SK-N-SH (cell line): ENCODE measurements around the gene SBSN. TPM values are rescaled to one million over a fixed set of nuclear protein-coding genes. Genes with fewer than 3 reads are reported as not detected.

ENCODE experiments used
- CTCF ChIA-PET: fragments of 300-600, 350-600 bp; formaldehyde crosslinking; extraction: SDS; loops from one replicate; lab custom pipeline; 2021; lab: Yijun Ruan, JAX
- POLR2A ChIA-PET: fragments of 350-600 bp; sonication (Branson Sonifier 250); formaldehyde crosslinking; extraction: SDS; loops from one replicate; lab custom pipeline; 2020; ENCODE audit warnings: antibody characterized with exemption, inconsistent platforms; lab: Yijun Ruan, JAX
- DNase-seq: peaks from one replicate; pipeline ENCODE4 v3.0.0; 2012
- H2AFZ ChIP-seq: fragments of 200-600 bp; sonication (generic); 2 replicates; pipeline ENCODE4 v1.8.1; 2016; ENCODE audit warnings: antibody characterized with exemption, mild to moderate bottlenecking, low read depth
- H3F3A ChIP-seq: fragments of 200-600 bp; sonication (generic); replicated peaks from 2 replicates; pipeline ENCODE3; 2016; ENCODE audit warnings: antibody characterized with exemption, mild to moderate bottlenecking; ENCODE audit not compliant: insufficient read depth
- H3K27ac ChIP-seq, 2 experiments: fragments of 200-500 bp in 1 of 2; fragments of 200-600 bp in 1 of 2; sonication (Bioruptor generic) in 1 of 2; sonication (generic), shearing (Covaris generic) in 1 of 2; 2 replicates each; pipeline versions ENCODE4 v1.5.1 to v1.6.1; 2014 to 2016; ENCODE audit warnings: low read depth in 2 of 2, inconsistent platforms in 1 of 2, low read length in 1 of 2, mild to moderate bottlenecking in 1 of 2, mixed read lengths in 1 of 2
- H3K27me3 ChIP-seq: fragments of 200-600 bp; sonication (generic), shearing (Covaris generic); 2 replicates; pipeline ENCODE4 v1.6.1; 2016; ENCODE audit warnings: mixed run types; ENCODE audit not compliant: insufficient read depth
- H3K36me3 ChIP-seq, 2 experiments: fragments of 200-500 bp in 1 of 2; fragments of 200-600 bp in 1 of 2; sonication (Bioruptor generic) in 1 of 2; sonication (generic) in 1 of 2; replicated peaks in 1 of 2; 2 replicates each; pipeline versions ENCODE3 to v1.5.1; 2014 to 2016; ENCODE audit warnings: low read length in 1 of 2, mild to moderate bottlenecking in 1 of 2; ENCODE audit not compliant: insufficient read depth in 2 of 2, control insufficient read depth in 1 of 2
- H3K4me1 ChIP-seq, 2 experiments: fragments of 200-500 bp in 1 of 2; fragments of 200-600 bp in 1 of 2; sonication (Bioruptor generic) in 1 of 2; sonication (generic), shearing (Covaris generic) in 1 of 2; 2 replicates each; pipeline versions ENCODE4 v1.5.1 to v1.6.1; 2014 to 2016; ENCODE audit warnings: low read depth in 1 of 2, low read length in 1 of 2, mixed run types in 1 of 2; ENCODE audit not compliant: insufficient read depth in 2 of 2, control insufficient read depth in 1 of 2
- H3K4me2 ChIP-seq: fragments of 200-600 bp; sonication (generic), shearing (Covaris generic); 2 replicates; pipeline ENCODE4 v1.6.1; 2017; ENCODE audit warnings: mixed run types
- H3K4me3 ChIP-seq, 2 experiments: fragments of 200-500 bp in 1 of 2; fragments of 200-600 bp in 1 of 2; sonication (Bioruptor generic) in 1 of 2; sonication (generic), shearing (Covaris generic) in 1 of 2; 2 replicates each; pipeline versions ENCODE4 v1.5.1 to v1.8.1; 2014 to 2016; ENCODE audit warnings: low read depth in 2 of 2, inconsistent platforms in 1 of 2, low read length in 1 of 2, mild to moderate bottlenecking in 1 of 2, mixed read lengths in 1 of 2, moderate library complexity in 1 of 2
- H3K79me2 ChIP-seq: fragments of 200-600 bp; sonication (generic); 2 replicates; pipeline ENCODE4 v1.8.1; 2017; ENCODE audit warnings: mild to moderate bottlenecking; ENCODE audit not compliant: insufficient read depth
- H3K9ac ChIP-seq: fragments of 200-600 bp; sonication (generic); 2 replicates; pipeline ENCODE4 v1.6.1; 2017; ENCODE audit warnings: mixed run types
- H3K9me2 ChIP-seq: fragments of 200-600 bp; sonication (generic); 2 replicates; pipeline ENCODE4 v1.6.1; 2017; ENCODE audit warnings: mixed run types
- H3K9me3 ChIP-seq: fragments of 200-600 bp; sonication (generic); 2 replicates; pipeline ENCODE4 v1.6.1; 2017; ENCODE audit warnings: mixed run types, mild to moderate bottlenecking, moderate library complexity
- H4K20me1 ChIP-seq: fragments of 200-600 bp; sonication (generic); 2 replicates; pipeline ENCODE4 v1.6.1; 2017; ENCODE audit warnings: mild to moderate bottlenecking, mixed run types; ENCODE audit not compliant: insufficient read depth
- ELF1 ChIP-seq: IDR thresholded peaks from 2 replicates; pipeline ENCODE4 v1.4.0; 2012
- EP300 ChIP-seq, 2 experiments: IDR thresholded peaks; 2 replicates each; pipeline versions ENCODE4 v1.4.0 to v1.6.1; 2012; ENCODE audit warnings: borderline replicate concordance in 1 of 2, low read depth in 1 of 2, low read length in 1 of 2
- EZH2phosphoT487 ChIP-seq: fragments of 200-600 bp; sonication (generic); IDR thresholded peaks from 2 replicates; pipeline ENCODE4 v1.6.1; 2017; ENCODE audit warnings: low read depth, mixed run types, mild to moderate bottlenecking, antibody characterized with exemption, moderate library complexity, borderline replicate concordance
- FOSL2 ChIP-seq: IDR thresholded peaks from 2 replicates; pipeline ENCODE4 v1.4.0; 2012; ENCODE audit warnings: low read depth, mild to moderate bottlenecking, moderate library complexity, borderline replicate concordance
- GABPA ChIP-seq: IDR thresholded peaks from 2 replicates; pipeline ENCODE4 v1.4.0; 2012; ENCODE audit warnings: low read depth, mild to moderate bottlenecking
- GATA2 ChIP-seq: sonication (generic); formaldehyde crosslinking; IDR thresholded peaks from 2 replicates; pipeline ENCODE4 v1.5.0; 2020; ENCODE audit warnings: mild to moderate bottlenecking, missing genetic modification reagents
- MXI1 ChIP-seq: IDR thresholded peaks from 2 replicates; pipeline ENCODE4 v1.6.1; 2012; ENCODE audit warnings: mild to moderate bottlenecking, low read depth, low read length, improper control_type of control experiment
- NFIC ChIP-seq: IDR thresholded peaks from 2 replicates; pipeline ENCODE4 v1.4.0; 2012; ENCODE audit warnings: borderline replicate concordance
- NRF1 ChIP-seq: IDR thresholded peaks from 2 replicates; pipeline ENCODE4 v1.6.1; 2012; ENCODE audit warnings: low read depth, mild to moderate bottlenecking, low read length
- RAD21 ChIP-seq: IDR thresholded peaks from 2 replicates; pipeline ENCODE4 v1.6.1; 2012; ENCODE audit warnings: mild to moderate bottlenecking, low read length
- RFX5 ChIP-seq: IDR thresholded peaks from 2 replicates; pipeline ENCODE4 v1.6.1; 2012; ENCODE audit warnings: mild to moderate bottlenecking, improper control_type of control experiment, low read length
- RXRA ChIP-seq: IDR thresholded peaks from 2 replicates; pipeline ENCODE4 v1.4.0; 2012; ENCODE audit warnings: low read depth, mild to moderate bottlenecking, borderline replicate concordance
- SIN3A ChIP-seq: IDR thresholded peaks from 2 replicates; pipeline ENCODE4 v1.6.1; 2012; ENCODE audit warnings: low read depth, mild to moderate bottlenecking, low read length, moderate library complexity, borderline replicate concordance
- SMC3 ChIP-seq: IDR thresholded peaks from 2 replicates; pipeline ENCODE4 v1.6.1; 2012; ENCODE audit warnings: low read depth, low read length, improper control_type of control experiment
- TCF12 ChIP-seq: IDR thresholded peaks from 2 replicates; pipeline ENCODE4 v1.4.0; 2012
- TEAD4 ChIP-seq: IDR thresholded peaks from 2 replicates; pipeline ENCODE4 v1.4.0; 2012; ENCODE audit warnings: mild to moderate bottlenecking, borderline replicate concordance; ENCODE audit not compliant: insufficient read depth
- YY1 ChIP-seq: IDR thresholded peaks from 2 replicates; pipeline ENCODE4 v1.4.0; 2012; ENCODE audit warnings: low read depth, mild to moderate bottlenecking
- WGBS: methylation state at CpG from one replicate; pipeline ENCODE4 v1.1.6; 2017; ENCODE audit warnings: low lambda C conversion rate; 5-methylcytosine and 5-hydroxymethylcytosine counted together
- polyA plus RNA-seq, 3 experiments: library from polyadenylated mRNA; depleted of rRNA; stranded (reverse); fragments of >200 nt; gene quantifications; 2 replicates each; pipeline ENCODE4 v1.2.3, GENCODE V29; 2012
- TF ChIP-seq, protein P1 (sequence below): IDR thresholded peaks from 2 replicates; pipeline ENCODE4 v1.4.0; 2012; ENCODE audit warnings: low read depth, borderline replicate concordance
- TF ChIP-seq, protein P2 (sequence below): IDR thresholded peaks from 2 replicates; pipeline ENCODE4 v1.4.0; 2012; ENCODE audit warnings: low read depth, borderline replicate concordance
- TF ChIP-seq, protein P3 (sequence below): IDR thresholded peaks from 2 replicates; pipeline ENCODE4 v1.4.0; 2012; ENCODE audit warnings: low read depth
- TF ChIP-seq, protein P4 (sequence below): IDR thresholded peaks from 2 replicates; pipeline ENCODE4 v1.6.1; 2012; ENCODE audit warnings: mild to moderate bottlenecking, low read depth, low read length, moderate library complexity
- TF ChIP-seq, protein P5 (sequence below): fragments of 150-350 bp; IDR thresholded peaks from 2 replicates; pipeline ENCODE4 v1.6.1; 2017; ENCODE audit warnings: antibody characterized with exemption, low read length, low read depth, borderline replicate concordance

The SBSN gene
- polyA plus RNA-seq, 1 of the 3 experiments (the other 2 are of a cell fraction) = 0.25 TPM

DNA sequence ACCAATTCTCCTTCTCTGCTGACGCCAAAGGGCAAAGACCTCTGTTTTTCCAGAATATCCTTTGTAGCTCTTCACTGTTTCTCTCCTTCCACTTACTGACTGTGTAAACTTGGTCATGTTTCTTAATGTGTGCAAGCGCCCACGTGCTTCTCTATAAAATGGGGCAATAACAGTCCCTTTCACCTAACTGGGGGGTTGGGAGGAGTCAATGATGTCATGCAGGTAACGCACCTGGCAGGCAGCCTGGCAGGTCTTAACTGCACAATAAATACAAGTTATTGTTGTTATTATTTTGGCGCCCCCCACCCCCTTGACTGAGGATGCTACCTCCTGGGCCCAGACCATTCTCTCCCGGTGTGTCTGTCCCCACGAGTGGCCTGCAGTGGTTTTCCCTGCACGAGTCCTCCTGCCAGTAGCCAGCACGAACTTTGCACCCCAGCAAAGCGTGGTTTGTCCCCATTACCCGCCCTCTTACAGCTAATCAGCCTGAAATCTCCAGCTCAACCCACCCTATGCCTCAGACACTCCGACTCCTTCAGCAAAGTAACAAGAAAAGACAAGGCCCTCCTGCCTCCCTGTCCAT is 5.3 kb downstream of the SBSN start (continued):
- TF ChIP-seq, protein P1, sequence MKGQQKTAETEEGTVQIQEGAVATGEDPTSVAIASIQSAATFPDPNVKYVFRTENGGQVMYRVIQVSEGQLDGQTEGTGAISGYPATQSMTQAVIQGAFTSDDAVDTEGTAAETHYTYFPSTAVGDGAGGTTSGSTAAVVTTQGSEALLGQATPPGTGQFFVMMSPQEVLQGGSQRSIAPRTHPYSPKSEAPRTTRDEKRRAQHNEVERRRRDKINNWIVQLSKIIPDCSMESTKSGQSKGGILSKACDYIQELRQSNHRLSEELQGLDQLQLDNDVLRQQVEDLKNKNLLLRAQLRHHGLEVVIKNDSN = no peak
- TF ChIP-seq RAD21 (no peak), RFX5 (no peak), NRF1 (no peak), EP300 (IDR thresholded peaks at IDR 0.05; ENCODE audit: borderline replicate concordance in 1 of 2, low read depth in 1 of 2, low read length in 1 of 2) (no peak), TEAD4 (no peak), SMC3 (no peak), YY1 (no peak), NFIC (no peak)
- TF ChIP-seq, protein P2, sequence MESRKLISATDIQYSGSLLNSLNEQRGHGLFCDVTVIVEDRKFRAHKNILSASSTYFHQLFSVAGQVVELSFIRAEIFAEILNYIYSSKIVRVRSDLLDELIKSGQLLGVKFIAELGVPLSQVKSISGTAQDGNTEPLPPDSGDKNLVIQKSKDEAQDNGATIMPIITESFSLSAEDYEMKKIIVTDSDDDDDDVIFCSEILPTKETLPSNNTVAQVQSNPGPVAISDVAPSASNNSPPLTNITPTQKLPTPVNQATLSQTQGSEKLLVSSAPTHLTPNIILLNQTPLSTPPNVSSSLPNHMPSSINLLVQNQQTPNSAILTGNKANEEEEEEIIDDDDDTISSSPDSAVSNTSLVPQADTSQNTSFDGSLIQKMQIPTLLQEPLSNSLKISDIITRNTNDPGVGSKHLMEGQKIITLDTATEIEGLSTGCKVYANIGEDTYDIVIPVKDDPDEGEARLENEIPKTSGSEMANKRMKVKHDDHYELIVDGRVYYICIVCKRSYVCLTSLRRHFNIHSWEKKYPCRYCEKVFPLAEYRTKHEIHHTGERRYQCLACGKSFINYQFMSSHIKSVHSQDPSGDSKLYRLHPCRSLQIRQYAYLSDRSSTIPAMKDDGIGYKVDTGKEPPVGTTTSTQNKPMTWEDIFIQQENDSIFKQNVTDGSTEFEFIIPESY = no peak
- TF ChIP-seq, protein P3, sequence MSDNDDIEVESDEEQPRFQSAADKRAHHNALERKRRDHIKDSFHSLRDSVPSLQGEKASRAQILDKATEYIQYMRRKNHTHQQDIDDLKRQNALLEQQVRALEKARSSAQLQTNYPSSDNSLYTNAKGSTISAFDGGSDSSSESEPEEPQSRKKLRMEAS = no peak
- TF ChIP-seq, all 33 proteins: peak for 0

DNA sequence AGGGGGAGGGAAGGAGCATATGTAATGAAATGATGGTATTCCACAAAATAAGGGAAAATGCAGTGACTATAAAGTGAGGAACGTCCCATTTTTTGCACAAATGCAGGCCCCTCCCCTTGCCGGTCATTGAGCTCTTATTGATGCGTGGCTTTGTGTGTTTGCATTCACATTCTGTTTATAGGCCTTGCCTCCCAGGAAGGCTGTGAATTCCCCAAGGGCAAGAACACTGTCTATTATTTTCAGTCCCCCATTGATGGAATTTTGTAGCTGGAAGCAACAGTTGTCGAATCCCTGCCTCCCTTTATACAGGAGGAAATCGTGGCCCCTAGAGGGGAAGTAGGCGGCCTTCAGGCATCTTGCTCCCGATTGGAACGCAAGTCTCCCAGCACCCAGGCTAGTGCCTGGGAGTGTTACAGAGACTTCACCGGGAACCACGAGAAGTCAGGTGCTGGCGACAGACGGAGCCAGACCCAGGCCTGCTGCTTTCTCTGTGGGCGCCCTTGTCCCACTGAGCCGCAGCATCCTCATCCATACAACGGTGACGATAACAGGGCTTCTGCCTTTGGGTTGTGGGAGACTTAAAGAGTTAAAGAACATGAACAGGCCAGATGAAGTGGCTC is 6.9 kb downstream of the SBSN start:
- no peak overlapping the region for H3K9ac ChIP-seq
- H3K79me2 ChIP-seq = no peaks in the 10 kb centered on the region
- H3K4me1 ChIP-seq = no peaks in the 10 kb centered on the region
- no peaks in the 10 kb centered on the region for H3F3A ChIP-seq
- CTCF ChIA-PET = interaction anchor here (1.9 to 3.0 kb wide), 3 partner anchors 11 to 26 kb away, joined by 6 to 17 read pairs (median 12); no protein-coding TSS in a partner anchor
- no peaks in the 10 kb centered on the region for H4K20me1 ChIP-seq
- DNase-seq = no peak
- no peaks in the 10 kb centered on the region for H3K36me3 ChIP-seq
- WGBS = 60% methylated on average over 16 of the region's 16 CpGs
- H2AFZ ChIP-seq = no peak overlapping the region
- H3K9me2 ChIP-seq = no peaks in the 10 kb centered on the region
- H3K27ac ChIP-seq = no peak overlapping the region
- peaks cover 19% of the 10 kb centered on the region for H3K27me3 ChIP-seq
- POLR2A ChIA-PET = interaction anchor here (0.8 kb wide), 1 partner anchor 11 kb away, joined by 4 read pairs; no protein-coding TSS in a partner anchor
- no peak overlapping the region for H3K4me3 ChIP-seq
- H3K4me2 ChIP-seq = no peak overlapping the region
- no peaks in the 10 kb centered on the region for H3K9me3 ChIP-seq
- TF ChIP-seq YY1 = no peak
- TF ChIP-seq RXRA = no peak
- no peak for TF ChIP-seq MXI1
- no peak for TF ChIP-seq TCF12
- TF ChIP-seq GABPA = no peak
- TF ChIP-seq SIN3A = no peak
- no peak for TF ChIP-seq NRF1
- no peak for TF ChIP-seq FOSL2
- TF ChIP-seq, protein P1 = no peak
- no peak for TF ChIP-seq EZH2phosphoT487
- TF ChIP-seq GATA2 (CRISPR knock-in tag) = no peak
- no peak for TF ChIP-seq EP300 (IDR thresholded peaks at IDR 0.05; ENCODE audit: borderline replicate concordance in 1 of 2, low read depth in 1 of 2, low read length in 1 of 2)
- no peak for TF ChIP-seq ELF1
- TF ChIP-seq, protein P4, sequence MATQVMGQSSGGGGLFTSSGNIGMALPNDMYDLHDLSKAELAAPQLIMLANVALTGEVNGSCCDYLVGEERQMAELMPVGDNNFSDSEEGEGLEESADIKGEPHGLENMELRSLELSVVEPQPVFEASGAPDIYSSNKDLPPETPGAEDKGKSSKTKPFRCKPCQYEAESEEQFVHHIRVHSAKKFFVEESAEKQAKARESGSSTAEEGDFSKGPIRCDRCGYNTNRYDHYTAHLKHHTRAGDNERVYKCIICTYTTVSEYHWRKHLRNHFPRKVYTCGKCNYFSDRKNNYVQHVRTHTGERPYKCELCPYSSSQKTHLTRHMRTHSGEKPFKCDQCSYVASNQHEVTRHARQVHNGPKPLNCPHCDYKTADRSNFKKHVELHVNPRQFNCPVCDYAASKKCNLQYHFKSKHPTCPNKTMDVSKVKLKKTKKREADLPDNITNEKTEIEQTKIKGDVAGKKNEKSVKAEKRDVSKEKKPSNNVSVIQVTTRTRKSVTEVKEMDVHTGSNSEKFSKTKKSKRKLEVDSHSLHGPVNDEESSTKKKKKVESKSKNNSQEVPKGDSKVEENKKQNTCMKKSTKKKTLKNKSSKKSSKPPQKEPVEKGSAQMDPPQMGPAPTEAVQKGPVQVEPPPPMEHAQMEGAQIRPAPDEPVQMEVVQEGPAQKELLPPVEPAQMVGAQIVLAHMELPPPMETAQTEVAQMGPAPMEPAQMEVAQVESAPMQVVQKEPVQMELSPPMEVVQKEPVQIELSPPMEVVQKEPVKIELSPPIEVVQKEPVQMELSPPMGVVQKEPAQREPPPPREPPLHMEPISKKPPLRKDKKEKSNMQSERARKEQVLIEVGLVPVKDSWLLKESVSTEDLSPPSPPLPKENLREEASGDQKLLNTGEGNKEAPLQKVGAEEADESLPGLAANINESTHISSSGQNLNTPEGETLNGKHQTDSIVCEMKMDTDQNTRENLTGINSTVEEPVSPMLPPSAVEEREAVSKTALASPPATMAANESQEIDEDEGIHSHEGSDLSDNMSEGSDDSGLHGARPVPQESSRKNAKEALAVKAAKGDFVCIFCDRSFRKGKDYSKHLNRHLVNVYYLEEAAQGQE = no peak
- TF ChIP-seq, protein P5, sequence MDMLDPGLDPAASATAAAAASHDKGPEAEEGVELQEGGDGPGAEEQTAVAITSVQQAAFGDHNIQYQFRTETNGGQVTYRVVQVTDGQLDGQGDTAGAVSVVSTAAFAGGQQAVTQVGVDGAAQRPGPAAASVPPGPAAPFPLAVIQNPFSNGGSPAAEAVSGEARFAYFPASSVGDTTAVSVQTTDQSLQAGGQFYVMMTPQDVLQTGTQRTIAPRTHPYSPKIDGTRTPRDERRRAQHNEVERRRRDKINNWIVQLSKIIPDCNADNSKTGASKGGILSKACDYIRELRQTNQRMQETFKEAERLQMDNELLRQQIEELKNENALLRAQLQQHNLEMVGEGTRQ = no peak
- TF ChIP-seq, all 33 proteins: peak for 0
